ENCODE data around the gene PLXNA4. TPM values are rescaled to one million over a fixed set of nuclear protein-coding genes. Genes with fewer than 3 reads are reported as not detected.

PLXNA4 gene
- total and polyA plus RNA-seq, 4 donors, result 0.04 to 1.1 (median 0.41) TPM

GRCh38 chr7:132154248-132154647 lies 422.0 kb downstream of the PLXNA4 start:
- 66% methylated on average over 6 of the region's 6 CpGs for WGBS
- peaks cover 0 to 3% (median 0%) of the 10 kb centered on the region in 4 donors for H3K9me3 ChIP-seq (ENCODE audit: control insufficient read depth in 4 of 4, low read length in 3 of 4)
- no peaks in the 10 kb centered on the region for H3K4me1 ChIP-seq (ENCODE audit: control insufficient read depth in 4 of 4, insufficient read depth in 4 of 4, low read length in 3 of 4)
- no peak overlapping the region for H3K9ac ChIP-seq (ENCODE audit: low read depth in 1 of 2, low read length in 2 of 2)
- DNase-seq (ENCODE audit: low spot score), result no peak
- TF ChIP-seq EGR1 (IDR thresholded peaks at IDR 0.05; ENCODE audit: low read depth in 2 of 2) (no peak), CTCF (IDR thresholded peaks at IDR 0.05; ENCODE audit: low read depth, low read length, missing input control) (peak; percentile 9)
- no peaks in the 10 kb centered on the region for H3K27me3 ChIP-seq (ENCODE audit: control insufficient read depth in 4 of 4, insufficient read depth in 4 of 4, low read length in 3 of 4)
- no peak overlapping the region for H3K4me3 ChIP-seq (ENCODE audit: low read depth in 1 of 3, low read length in 3 of 3)
- no peaks in the 10 kb centered on the region for H3K36me3 ChIP-seq (ENCODE audit: control insufficient read depth in 4 of 4, insufficient read depth in 3 of 4, low read depth in 1 of 4, low read length in 3 of 4)
- no peak overlapping the region for H3K27ac ChIP-seq (ENCODE audit: low read depth in 1 of 2, low read length in 2 of 2)

DNA sequence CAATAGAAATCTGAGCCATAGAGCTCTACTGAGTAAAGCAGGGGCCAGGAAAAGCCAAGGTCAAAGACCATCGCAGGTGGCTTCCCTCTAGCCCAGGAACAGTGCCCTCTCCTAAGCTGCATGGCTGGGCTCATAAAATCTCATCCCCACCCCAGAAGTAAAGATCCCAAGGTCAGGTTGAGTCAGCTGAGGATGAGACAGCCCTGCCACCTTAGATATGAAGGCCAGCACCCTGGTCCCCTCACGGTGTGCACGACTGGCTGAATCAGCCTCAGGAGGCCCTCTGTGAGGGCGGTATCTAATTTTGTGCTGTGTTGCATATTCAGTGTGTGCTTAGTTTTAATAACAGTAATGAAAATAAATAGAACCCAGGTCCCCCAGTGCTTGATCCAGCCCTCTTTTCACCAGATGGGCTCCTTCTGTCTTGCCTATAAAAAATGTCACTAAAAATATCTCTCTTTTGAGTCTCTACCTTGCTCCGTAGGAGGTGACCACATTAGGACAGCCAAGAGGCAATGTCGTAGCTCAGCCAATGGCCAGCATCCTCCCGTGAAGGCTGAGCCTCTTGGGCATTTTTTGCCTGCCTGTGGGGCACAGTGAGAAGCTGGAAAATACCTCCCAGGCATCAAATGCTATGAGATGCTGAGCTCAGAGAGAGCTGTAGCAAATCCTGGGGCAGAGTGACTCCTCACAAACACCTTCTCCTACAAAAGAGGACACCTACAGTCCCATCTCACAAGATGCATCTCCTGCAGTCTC lies 424.0 kb downstream of the PLXNA4 start:
- no peak for DNase-seq (ENCODE audit: low spot score)
- Histone ChIP-seq H3K27me3 (ENCODE audit: control insufficient read depth in 4 of 4, insufficient read depth in 4 of 4, low read length in 3 of 4) (no peaks in the 10 kb centered on the region), H3K4me3 (ENCODE audit: low read depth in 1 of 3, low read length in 3 of 3) (no peak overlapping the region), H3K27ac (ENCODE audit: low read depth in 1 of 2, low read length in 2 of 2) (no peak overlapping the region), H3K9me3 (ENCODE audit: control insufficient read depth in 4 of 4, low read length in 3 of 4) (peaks cover 0 to 3% (median 0%) of the 10 kb centered on the region in 4 donors), H3K4me1 (ENCODE audit: control insufficient read depth in 4 of 4, insufficient read depth in 4 of 4, low read length in 3 of 4) (no peaks in the 10 kb centered on the region), H3K9ac (ENCODE audit: low read depth in 1 of 2, low read length in 2 of 2) (no peak overlapping the region), H3K36me3 (ENCODE audit: control insufficient read depth in 4 of 4, insufficient read depth in 3 of 4, low read depth in 1 of 4, low read length in 3 of 4) (no peaks in the 10 kb centered on the region)
- TF ChIP-seq MAX (IDR thresholded peaks at IDR 0.05) (no peak), CTCF (IDR thresholded peaks at IDR 0.05; ENCODE audit: low read depth, low read length, missing input control) (no peak), EGR1 (IDR thresholded peaks at IDR 0.05; ENCODE audit: low read depth in 2 of 2) (no peak), HNF4G (IDR thresholded peaks at IDR 0.05) (no peak), FOXA2 (IDR thresholded peaks at IDR 0.05) (no peak), ZBTB33 (IDR thresholded peaks at IDR 0.05) (no peak), JUND (IDR thresholded peaks at IDR 0.05) (no peak), TAF1 (conservative IDR thresholded peaks at IDR 0.05) (no peak), SP1 (IDR thresholded peaks at IDR 0.05) (no peak)
- 79% methylated on average over 7 of the region's 7 CpGs for WGBS

- Histone ChIP-seq H3K36me3 (ENCODE audit: control insufficient read depth in 4 of 4, insufficient read depth in 3 of 4, low read depth in 1 of 4, low read length in 3 of 4) (no peaks in the 10 kb centered on the region), H3K27ac (ENCODE audit: low read depth in 1 of 2, low read length in 2 of 2) (no peak overlapping the region), H3K27me3 (ENCODE audit: control insufficient read depth in 4 of 4, insufficient read depth in 4 of 4, low read length in 3 of 4) (no peaks in the 10 kb centered on the region), H3K9me3 (ENCODE audit: control insufficient read depth in 4 of 4, low read length in 3 of 4) (no peaks in the 10 kb centered on the region), H3K4me1 (ENCODE audit: control insufficient read depth in 4 of 4, insufficient read depth in 4 of 4, low read length in 3 of 4) (no peaks in the 10 kb centered on the region), H3K9ac (ENCODE audit: low read depth in 1 of 2, low read length in 2 of 2) (no peak overlapping the region), H3K4me3 (ENCODE audit: low read depth in 1 of 3, low read length in 3 of 3) (no peak overlapping the region)
- WGBS, result 91% methylated on average over 2 of the region's 2 CpGs
- DNase-seq (ENCODE audit: low spot score), result no peak
- TF ChIP-seq TAF1 (conservative IDR thresholded peaks at IDR 0.05), result no peak
- no peak for TF ChIP-seq YY1 (IDR thresholded peaks at IDR 0.05)
- TF ChIP-seq NR2F2 (IDR thresholded peaks at IDR 0.05), result no peak
- no peak for TF ChIP-seq GABPA (IDR thresholded peaks at IDR 0.05 in 1 of 2, conservative IDR thresholded peaks at IDR 0.05 in 1 of 2)
- no peak for TF ChIP-seq FOXA1 (IDR thresholded peaks at IDR 0.05)
- no peak for TF ChIP-seq HNF4G (IDR thresholded peaks at IDR 0.05)
- TF ChIP-seq FOXA2 (IDR thresholded peaks at IDR 0.05), result no peak
Measured at GRCh38 chr7:132150711-132151110, 425.6 kb downstream of the PLXNA4 start.
